Astrocyte (in vitro differentiated cells and primary cell): ENCODE data around the gene GGACT.

ENCODE experiments used
- CTCF ChIP-seq: IDR thresholded peaks from 2 replicates; pipeline ENCODE4 v1.5.1; 2011; ENCODE audit warnings: low read depth, mild to moderate bottlenecking, inconsistent platforms, low read length, moderate library complexity; ENCODE audit not compliant: insufficient read depth
- EZH2 ChIP-seq: IDR thresholded peaks from 2 replicates; pipeline ENCODE4 v1.6.1; 2012; ENCODE audit warnings: mild to moderate bottlenecking, low read length, inconsistent platforms; ENCODE audit not compliant: insufficient read depth

- TF ChIP-seq CTCF: no peak
- TF ChIP-seq EZH2: no peak
Measured at GRCh38 chr13:100529666-100530377, 58.8 kb downstream of the GGACT start.
